GM12864 (cell line): Measurements from ENCODE around the gene DVL3.

Experiments
- DNase-seq: peaks from one replicate; pipeline ENCODE4 v3.0.0-alpha.2; 2011; ENCODE audit warnings: low read depth
- H3K4me3 ChIP-seq: 2 replicates; pipeline ENCODE4 v1.5.1; 2011; ENCODE audit warnings: mild to moderate bottlenecking, low read depth, low read length, control low read depth
- TF ChIP-seq, protein P1 (sequence below): IDR thresholded peaks from 2 replicates; pipeline ENCODE4 v1.5.1; 2011; ENCODE audit warnings: low read depth, mild to moderate bottlenecking, moderate library complexity, low read length, control low read depth, inconsistent platforms; ENCODE audit errors: missing control alignments

DVL3 gene

DNA sequence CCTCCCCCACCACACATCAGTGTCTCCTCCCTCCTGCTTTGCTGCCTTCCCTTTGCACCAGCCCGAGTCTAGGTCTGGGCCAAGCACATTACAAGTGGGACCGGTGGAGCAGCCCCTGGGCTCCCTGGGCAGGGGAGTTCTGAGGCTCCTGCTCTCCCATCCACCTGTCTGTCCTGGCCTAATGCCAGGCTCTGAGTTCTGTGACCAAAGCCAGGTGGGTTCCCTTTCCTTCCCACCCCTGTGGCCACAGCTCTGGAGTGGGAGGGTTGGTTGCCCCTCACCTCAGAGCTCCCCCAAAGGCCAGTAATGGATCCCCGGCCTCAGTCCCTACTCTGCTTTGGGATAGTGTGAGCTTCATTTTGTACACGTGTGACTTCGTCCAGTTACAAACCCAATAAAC, 28.5 kb downstream of the DVL3 start:
- no peak overlapping the region for H3K4me3 ChIP-seq
- DNase-seq: no peak
- TF ChIP-seq, protein P1, sequence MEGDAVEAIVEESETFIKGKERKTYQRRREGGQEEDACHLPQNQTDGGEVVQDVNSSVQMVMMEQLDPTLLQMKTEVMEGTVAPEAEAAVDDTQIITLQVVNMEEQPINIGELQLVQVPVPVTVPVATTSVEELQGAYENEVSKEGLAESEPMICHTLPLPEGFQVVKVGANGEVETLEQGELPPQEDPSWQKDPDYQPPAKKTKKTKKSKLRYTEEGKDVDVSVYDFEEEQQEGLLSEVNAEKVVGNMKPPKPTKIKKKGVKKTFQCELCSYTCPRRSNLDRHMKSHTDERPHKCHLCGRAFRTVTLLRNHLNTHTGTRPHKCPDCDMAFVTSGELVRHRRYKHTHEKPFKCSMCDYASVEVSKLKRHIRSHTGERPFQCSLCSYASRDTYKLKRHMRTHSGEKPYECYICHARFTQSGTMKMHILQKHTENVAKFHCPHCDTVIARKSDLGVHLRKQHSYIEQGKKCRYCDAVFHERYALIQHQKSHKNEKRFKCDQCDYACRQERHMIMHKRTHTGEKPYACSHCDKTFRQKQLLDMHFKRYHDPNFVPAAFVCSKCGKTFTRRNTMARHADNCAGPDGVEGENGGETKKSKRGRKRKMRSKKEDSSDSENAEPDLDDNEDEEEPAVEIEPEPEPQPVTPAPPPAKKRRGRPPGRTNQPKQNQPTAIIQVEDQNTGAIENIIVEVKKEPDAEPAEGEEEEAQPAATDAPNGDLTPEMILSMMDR: no peak

DNA sequence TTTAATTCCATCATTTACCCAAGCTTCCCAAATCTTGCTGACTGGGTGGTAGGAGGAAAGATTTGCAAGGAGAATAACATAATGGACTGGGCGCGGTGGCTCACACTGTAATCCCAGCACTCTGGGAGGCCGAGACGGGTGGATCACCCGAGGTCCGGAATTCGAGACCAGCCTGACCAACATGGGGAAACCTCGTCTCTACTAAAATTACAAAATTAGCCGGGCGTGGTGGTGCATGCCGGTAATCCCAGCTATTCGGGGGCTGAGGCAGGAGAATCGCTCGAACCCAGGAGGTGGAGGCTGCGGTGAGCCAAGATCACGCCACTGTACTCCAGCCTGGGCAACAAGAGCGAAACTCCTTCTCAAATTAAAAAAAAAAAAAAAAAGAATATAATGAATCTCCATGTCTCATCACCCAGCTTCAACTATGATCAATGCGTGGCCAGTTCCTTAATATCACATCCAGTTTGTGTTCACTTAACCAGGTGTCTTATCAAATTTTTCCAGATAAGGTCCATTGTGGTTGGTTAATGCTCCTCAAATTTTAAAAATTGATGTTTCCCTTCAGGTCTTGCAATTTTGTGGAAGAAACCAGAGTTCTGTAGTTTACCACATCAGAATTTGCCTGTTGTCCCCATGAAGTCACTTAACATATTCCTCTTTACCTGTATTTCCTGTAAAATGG, 29.5 kb downstream of the DVL3 start:
- DNase-seq: no peak
- TF ChIP-seq, protein P1: no peak
- no peak overlapping the region for H3K4me3 ChIP-seq

DNA sequence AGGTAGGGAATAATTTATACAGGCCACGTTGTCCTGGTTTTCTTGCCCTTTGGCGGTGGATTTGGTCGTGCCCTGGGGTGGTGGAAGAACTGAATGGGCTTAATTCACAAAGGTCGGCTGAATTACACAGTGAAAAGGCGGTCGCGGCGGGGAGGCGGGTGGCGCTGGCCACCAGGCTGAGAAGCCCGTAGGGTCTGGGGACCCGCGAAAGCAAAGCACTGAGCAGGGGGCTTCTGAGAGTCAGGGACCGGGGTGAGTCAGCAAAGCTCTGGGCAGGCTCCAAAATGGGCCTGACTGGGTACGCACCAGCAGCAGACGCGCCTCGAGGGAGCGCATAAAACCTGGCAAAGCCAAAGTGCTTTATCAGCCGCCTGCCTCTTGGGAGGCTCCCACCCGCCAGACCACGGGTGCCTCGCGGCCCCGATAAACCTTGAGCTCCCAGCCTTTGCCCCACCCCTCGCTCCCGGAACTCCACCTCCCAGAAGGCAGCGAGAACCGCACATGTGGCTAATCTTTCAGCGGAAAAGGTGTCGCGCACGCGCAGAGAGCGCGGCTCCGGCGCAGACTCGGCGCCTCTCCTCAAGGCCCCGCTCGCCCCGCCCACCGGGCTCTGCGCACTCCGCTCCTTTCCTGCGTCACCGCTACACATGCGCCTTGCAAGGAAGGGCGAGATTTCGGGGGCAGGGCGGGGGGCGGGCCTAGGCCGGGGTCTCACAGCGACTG, 30.4 kb downstream of the DVL3 start:
- TF ChIP-seq, protein P1: no peak
- peak; percentile 95 for DNase-seq
- H3K4me3 ChIP-seq: peak overlapping the region; percentile 83

DNA sequence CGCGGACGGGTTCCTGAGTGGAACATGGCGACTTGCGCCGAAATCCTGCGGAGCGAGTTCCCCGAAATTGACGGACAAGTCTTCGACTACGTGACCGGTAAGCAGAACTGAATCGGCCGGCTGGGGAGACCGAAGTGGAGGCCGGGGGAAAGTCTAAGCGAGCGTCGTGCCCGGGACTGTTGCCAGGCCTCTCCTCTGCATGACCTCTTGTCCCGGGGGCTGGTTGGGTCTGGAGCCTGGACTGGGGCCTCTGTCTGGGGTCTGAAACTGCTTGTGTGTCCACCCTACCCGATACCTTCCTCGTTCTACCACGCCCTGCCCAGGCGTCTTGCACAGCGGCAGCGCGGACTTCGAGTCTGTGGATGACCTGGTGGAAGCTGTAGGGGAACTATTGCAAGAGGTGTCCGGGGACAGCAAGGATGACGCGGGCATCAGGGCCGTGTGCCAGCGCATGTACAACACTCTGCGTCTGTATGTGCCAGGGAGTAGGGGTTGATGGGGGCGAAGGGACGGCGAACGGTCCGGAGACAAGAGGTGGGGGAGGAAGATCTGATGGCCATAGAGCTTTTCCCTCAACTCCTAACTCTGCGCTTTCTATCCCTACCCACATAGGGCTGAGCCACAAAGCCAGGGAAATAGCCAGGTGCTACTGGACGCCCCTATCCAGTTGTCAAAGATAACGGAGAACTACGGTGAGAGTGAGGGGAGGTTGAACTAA, 31.2 kb downstream of the DVL3 start, which contains the start of gene ABCF3:
ABCF3 (plus strand) TSS at position 16 of the 718 bp plus-strand sequence; CDS start at position 25, 9 bp downstream.
- TF ChIP-seq, protein P1: no peak
- peak within 1 kb of the TSS; percentile 83 for H3K4me3 ChIP-seq
- no peak for DNase-seq

DNA sequence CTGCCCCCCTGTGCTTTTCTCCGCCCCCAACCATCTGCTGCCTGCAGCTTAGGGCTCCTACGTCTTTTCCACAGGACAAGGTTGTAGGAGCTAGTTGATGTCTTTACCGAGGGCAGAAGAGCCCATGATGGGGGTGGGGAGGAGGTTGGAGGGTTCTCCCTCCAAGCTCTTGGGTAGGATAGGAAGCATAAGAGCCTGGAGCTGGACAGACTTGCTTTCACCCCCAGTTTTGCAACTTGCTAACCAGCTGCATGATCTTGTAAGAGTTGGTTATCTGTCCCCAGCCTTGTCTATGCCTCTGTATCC, 31.7 kb downstream of the DVL3 start:
- TF ChIP-seq, protein P1: no peak
- no peak for DNase-seq

DNA sequence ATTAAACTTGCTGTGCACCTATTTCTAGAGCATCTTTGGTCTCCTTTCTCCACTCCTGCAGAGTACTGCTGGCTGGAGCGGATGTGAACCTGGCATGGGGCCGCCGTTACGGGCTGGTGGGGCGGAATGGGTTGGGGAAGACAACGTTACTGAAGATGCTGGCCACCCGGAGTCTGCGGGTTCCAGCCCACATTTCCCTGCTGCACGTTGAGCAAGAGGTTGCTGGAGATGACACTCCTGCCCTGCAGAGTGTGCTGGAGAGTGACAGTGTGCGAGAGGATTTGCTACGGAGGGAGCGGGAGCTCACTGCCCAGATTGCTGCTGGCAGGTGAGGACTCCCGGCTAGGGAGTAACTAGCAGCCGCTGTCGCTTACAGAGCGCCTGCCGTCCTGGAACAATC, 32.9 kb downstream of the DVL3 start:
- no peak overlapping the region for H3K4me3 ChIP-seq
- TF ChIP-seq, protein P1: no peak
- DNase-seq: no peak

More for the DNA sequence above, 31.7 kb downstream of the DVL3 start:
- peak overlapping the region; percentile 83 for H3K4me3 ChIP-seq
